Left hindlimb (tissue), 1 donor: ENCODE results near the gene SHH.

Source experiments
- DNase-seq: peaks from one replicate; pipeline ENCODE4 v3.0.0-alpha.2; 2018

Gene SHH

GRCh38 chr7:155762036-155762435 is 50.2 kb downstream of the SHH start:
- DNase-seq, result no peak

- DNase-seq, result no peak
Observed at GRCh38 chr7:155761162-155761561, 51.1 kb downstream of the SHH start.

GRCh38 chr7:155759740-155760430 is 52.4 kb downstream of the SHH start:
- DNase-seq, result no peak

GRCh38 chr7:155758348-155758747 is 53.9 kb downstream of the SHH start:
- DNase-seq, result no peak

- no peak for DNase-seq
Observed at GRCh38 chr7:155756322-155756721, 55.9 kb downstream of the SHH start.

GRCh38 chr7:155755026-155755425 is 57.2 kb downstream of the SHH start:
- DNase-seq, result no peak

GRCh38 chr7:155754165-155754564 is 58.1 kb downstream of the SHH start:
- DNase-seq, result no peak

- no peak for DNase-seq
Observed at GRCh38 chr7:155753446-155753965, 58.8 kb downstream of the SHH start.

- no peak for DNase-seq
Observed at GRCh38 chr7:155752756-155753445, 59.4 kb downstream of the SHH start.

- DNase-seq, result no peak
Observed at GRCh38 chr7:155751409-155751808, 60.9 kb downstream of the SHH start.

- no peak for DNase-seq
Observed at GRCh38 chr7:155750255-155751125, 61.8 kb downstream of the SHH start.
